SHP77 (cell line): ENCODE data around the gene SLC44A2.

Experiments
- DNase-seq, 2 experiments: peaks; one replicate each; lab custom pipeline; 2025; lab: John Stamatoyannopoulos, UW

SLC44A2 gene

GRCh38 chr19:10615429-10616023 is 9.8 kb upstream of the SLC44A2 start:
- DNase-seq: no peak

- DNase-seq: no peak
Observed at GRCh38 chr19:10617409-10618121, 7.8 kb upstream of the SLC44A2 start.

- DNase-seq: no peak
Observed at GRCh38 chr19:10618846-10619245, 6.5 kb upstream of the SLC44A2 start.

- DNase-seq: no peak
Observed at GRCh38 chr19:10620786-10621185, 4.6 kb upstream of the SLC44A2 start.

GRCh38 chr19:10621966-10622365 is 3.4 kb upstream of the SLC44A2 start:
- no peak for DNase-seq

- DNase-seq: no peak
Observed at GRCh38 chr19:10624585-10624984, 768 bp upstream of the SLC44A2 start.

GRCh38 chr19:10625762-10626138 is 397 bp downstream of the SLC44A2 start:
- DNase-seq: no peak

GRCh38 chr19:10631874-10632273 is 6.5 kb downstream of the SLC44A2 start:
- DNase-seq: no peak

- DNase-seq: no peak
Observed at GRCh38 chr19:10634430-10634829, 9.1 kb downstream of the SLC44A2 start.

GRCh38 chr19:10634963-10635362 is 9.6 kb downstream of the SLC44A2 start:
- no peak for DNase-seq

- DNase-seq: no peak
Observed at GRCh38 chr19:10636304-10636972, 11.1 kb downstream of the SLC44A2 start.

GRCh38 chr19:10637894-10638293 is 12.5 kb downstream of the SLC44A2 start:
- no peak for DNase-seq

- no peak for DNase-seq
Observed at GRCh38 chr19:10639836-10640235, 14.5 kb downstream of the SLC44A2 start.

- no peak for DNase-seq
Observed at GRCh38 chr19:10640361-10640760, 15.0 kb downstream of the SLC44A2 start.

- no peak for DNase-seq
Observed at GRCh38 chr19:10641248-10641647, 15.9 kb downstream of the SLC44A2 start.

GRCh38 chr19:10642473-10643171 is 17.3 kb downstream of the SLC44A2 start:
- no peak for DNase-seq

GRCh38 chr19:10643172-10643967 is 18.0 kb downstream of the SLC44A2 start:
- DNase-seq: no peak

GRCh38 chr19:10643968-10644259 is 18.6 kb downstream of the SLC44A2 start:
- no peak for DNase-seq

GRCh38 chr19:10644260-10645007 is 19.1 kb downstream of the SLC44A2 start:
- DNase-seq: peak; percentile 69 to 80

- DNase-seq: no peak
Observed at GRCh38 chr19:10646456-10647159, 21.3 kb downstream of the SLC44A2 start.

GRCh38 chr19:10648360-10648759 is 23.0 kb downstream of the SLC44A2 start:
- DNase-seq: no peak
